Measurements from ENCODE around the gene ARHGAP42. TPM values are rescaled to one million over a fixed set of nuclear protein-coding genes. Genes with fewer than 3 reads are reported as not detected.
"Not testable (repeated sequence)": the region's sequence is repeated elsewhere in the genome, so short reads cannot be mapped to it uniquely, and the experiment has no call there.

Gene ARHGAP42
- total RNA-seq, 4 donors from 2014 or later = 21.8 to 55.7 (median 35.9) TPM

GRCh38 chr11:101008961-101009689 is 322.0 kb downstream of the ARHGAP42 start:
- Histone ChIP-seq H3K4me3 (replicated peaks in 1 of 3) (no peak overlapping the region), H3K27ac (no peak overlapping the region), H3K36me3 (no peaks in the 10 kb centered on the region), H3K9me3 (no peaks in the 10 kb centered on the region), H3K4me1 (no peaks in the 10 kb centered on the region), H3K27me3 (no peaks in the 10 kb centered on the region)
- no peak for DNase-seq
- WGBS, 2 donors = 68 to 70% methylated on average over 1 of the region's 1 CpG
- TF ChIP-seq CTCF (IDR thresholded peaks at IDR 0.05) = no peak
- intact Hi-C loops (cut with DNase I) = no loop called here

- no peaks in the 10 kb centered on the region for H3K27me3 ChIP-seq
- no peak overlapping the region for H3K4me3 ChIP-seq (replicated peaks in 1 of 3)
- no peak overlapping the region for H3K27ac ChIP-seq
- WGBS, 2 donors = 46 to 69% methylated on average over 2 of the region's 2 CpGs
- intact Hi-C loops (cut with DNase I) = no loop called here
- TF ChIP-seq POLR2A (IDR thresholded peaks at IDR 0.05) (no peak), CTCF (IDR thresholded peaks at IDR 0.05) (no peak)
- H3K9me3 ChIP-seq = no peaks in the 10 kb centered on the region
- H3K36me3 ChIP-seq = no peaks in the 10 kb centered on the region
- no peak for DNase-seq
- no peaks in the 10 kb centered on the region for H3K4me1 ChIP-seq
Measured at GRCh38 chr11:101009690-101010055, 322.6 kb downstream of the ARHGAP42 start.

GRCh38 chr11:101010899-101011298 is 323.8 kb downstream of the ARHGAP42 start:
- no peaks in the 10 kb centered on the region for H3K4me1 ChIP-seq
- 71 to 79% methylated on average over 5 of the region's 5 CpGs for WGBS, 2 donors
- no peaks in the 10 kb centered on the region for H3K9me3 ChIP-seq
- DNase-seq = no peak
- no peak overlapping the region for H3K4me3 ChIP-seq (replicated peaks in 1 of 3)
- TF ChIP-seq CTCF (IDR thresholded peaks at IDR 0.05) (no peak), POLR2A (IDR thresholded peaks at IDR 0.05) (no peak)
- no peaks in the 10 kb centered on the region for H3K36me3 ChIP-seq
- no peaks in the 10 kb centered on the region for H3K27me3 ChIP-seq
- H3K27ac ChIP-seq = no peak overlapping the region
- intact Hi-C loops (cut with DNase I) = no loop called here

GRCh38 chr11:101011881-101012280 is 324.8 kb downstream of the ARHGAP42 start:
- no peaks in the 10 kb centered on the region for H3K9me3 ChIP-seq
- no peaks in the 10 kb centered on the region for H3K36me3 ChIP-seq
- H3K27me3 ChIP-seq = no peaks in the 10 kb centered on the region
- 90% methylated on average over 5 of the region's 5 CpGs for WGBS, 2 donors
- no peak for TF ChIP-seq POLR2A (IDR thresholded peaks at IDR 0.05)
- TF ChIP-seq CTCF (IDR thresholded peaks at IDR 0.05) = no peak
- DNase-seq = no peak
- H3K4me1 ChIP-seq = no peaks in the 10 kb centered on the region
- H3K27ac ChIP-seq = no peak overlapping the region
- intact Hi-C loops (cut with DNase I) = no loop called here
- H3K4me3 ChIP-seq (replicated peaks in 1 of 3) = no peak overlapping the region

GRCh38 chr11:101013702-101014101 is 326.6 kb downstream of the ARHGAP42 start:
- H3K36me3 ChIP-seq; intact Hi-C loops (cut with DNase I); DNase-seq; H3K9me3 ChIP-seq; H3K27me3 ChIP-seq; H3K27ac ChIP-seq; H3K4me1 ChIP-seq; H3K4me3 ChIP-seq (replicated peaks in 1 of 3): not testable (repeated sequence)
